HG03520 (cell line): ENCODE measurements around the gene MYL7.

Source experiments
- ATAC-seq: cut with Tn5 transposase; IDR thresholded peaks from one replicate; pipeline ENCODE4 v1.9.1; 2021; ENCODE audit warnings: mild to moderate bottlenecking, moderate library complexity; ENCODE audit not compliant: unreplicated experiment

Gene MYL7

DNA sequence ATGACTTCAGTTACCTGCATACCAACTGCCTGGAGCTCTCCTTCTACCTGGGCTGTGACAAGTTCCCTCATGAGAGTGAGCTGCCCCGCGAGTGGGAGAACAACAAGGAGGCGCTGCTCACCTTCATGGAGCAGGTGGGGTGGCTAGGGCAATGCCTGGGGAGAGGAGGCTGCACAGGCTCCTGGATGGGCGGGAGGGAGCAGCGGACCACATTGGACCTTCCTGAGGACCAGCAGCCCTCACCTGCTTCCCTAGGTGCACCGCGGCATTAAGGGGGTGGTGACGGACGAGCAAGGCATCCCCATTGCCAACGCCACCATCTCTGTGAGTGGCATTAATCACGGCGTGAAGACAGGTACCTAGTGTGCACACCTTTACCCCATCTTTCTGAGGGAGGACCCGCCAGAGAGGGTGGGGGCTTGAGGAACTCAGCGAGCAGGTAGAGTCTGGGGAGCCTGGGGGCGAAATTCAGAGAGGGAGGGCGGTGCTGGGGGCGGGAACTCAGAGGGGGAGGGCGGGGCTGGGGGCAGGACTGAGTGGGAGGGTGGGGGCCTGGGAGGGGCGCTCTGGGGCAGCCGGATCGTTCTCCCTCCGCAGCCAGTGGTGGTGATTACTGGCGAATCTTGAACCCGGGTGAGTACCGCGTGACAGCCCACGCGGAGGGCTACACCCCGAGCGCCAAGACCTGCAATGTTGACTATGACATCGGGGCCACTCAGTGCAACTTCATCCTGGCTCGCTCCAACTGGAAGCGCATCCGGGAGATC is 28.0 kb downstream of the MYL7 start:
- no peak for ATAC-seq

DNA sequence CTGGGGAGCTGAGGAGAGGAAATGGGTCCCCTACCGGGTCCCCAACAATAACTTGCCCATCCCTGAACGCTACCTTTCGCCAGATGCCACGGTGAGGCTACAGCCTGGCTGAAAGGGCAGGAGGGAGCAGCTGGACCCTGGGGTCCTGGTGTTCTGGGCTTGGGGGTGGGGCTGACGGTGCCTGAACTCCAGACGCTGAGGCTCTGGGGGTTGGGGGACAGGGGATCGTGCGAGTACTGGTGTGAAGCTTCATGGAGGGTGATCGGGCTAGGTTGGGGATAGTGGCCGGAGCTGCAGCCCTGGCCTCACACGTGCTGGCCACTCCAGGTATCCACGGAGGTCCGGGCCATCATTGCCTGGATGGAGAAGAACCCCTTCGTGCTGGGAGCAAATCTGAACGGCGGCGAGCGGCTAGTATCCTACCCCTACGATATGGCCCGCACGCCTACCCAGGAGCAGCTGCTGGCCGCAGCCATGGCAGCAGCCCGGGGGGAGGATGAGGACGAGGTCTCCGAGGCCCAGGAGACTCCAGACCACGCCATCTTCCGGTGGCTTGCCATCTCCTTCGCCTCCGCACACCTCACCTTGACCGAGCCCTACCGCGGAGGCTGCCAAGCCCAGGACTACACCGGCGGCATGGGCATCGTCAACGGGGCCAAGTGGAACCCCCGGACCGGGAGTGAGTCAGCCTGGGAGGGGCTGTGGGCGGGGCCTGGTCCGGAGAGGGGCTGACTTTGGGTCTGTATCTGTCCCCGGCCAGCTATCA is 28.7 kb downstream of the MYL7 start:
- ATAC-seq = no peak

DNA sequence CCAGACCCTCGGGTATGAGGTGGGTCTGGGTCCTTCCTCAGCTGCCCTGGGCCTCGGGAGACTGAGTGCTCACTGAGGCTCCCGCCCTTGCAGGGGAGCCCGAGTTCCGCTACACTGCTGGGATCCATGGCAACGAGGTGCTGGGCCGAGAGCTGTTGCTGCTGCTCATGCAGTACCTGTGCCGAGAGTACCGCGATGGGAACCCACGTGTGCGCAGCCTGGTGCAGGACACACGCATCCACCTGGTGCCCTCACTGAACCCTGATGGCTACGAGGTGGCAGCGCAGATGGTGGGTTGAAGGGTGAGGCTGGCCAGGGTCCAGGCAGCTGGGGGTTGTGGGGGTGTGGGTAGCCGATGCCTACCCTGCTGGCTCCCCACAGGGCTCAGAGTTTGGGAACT is 29.4 kb downstream of the MYL7 start:
- no peak for ATAC-seq

DNA sequence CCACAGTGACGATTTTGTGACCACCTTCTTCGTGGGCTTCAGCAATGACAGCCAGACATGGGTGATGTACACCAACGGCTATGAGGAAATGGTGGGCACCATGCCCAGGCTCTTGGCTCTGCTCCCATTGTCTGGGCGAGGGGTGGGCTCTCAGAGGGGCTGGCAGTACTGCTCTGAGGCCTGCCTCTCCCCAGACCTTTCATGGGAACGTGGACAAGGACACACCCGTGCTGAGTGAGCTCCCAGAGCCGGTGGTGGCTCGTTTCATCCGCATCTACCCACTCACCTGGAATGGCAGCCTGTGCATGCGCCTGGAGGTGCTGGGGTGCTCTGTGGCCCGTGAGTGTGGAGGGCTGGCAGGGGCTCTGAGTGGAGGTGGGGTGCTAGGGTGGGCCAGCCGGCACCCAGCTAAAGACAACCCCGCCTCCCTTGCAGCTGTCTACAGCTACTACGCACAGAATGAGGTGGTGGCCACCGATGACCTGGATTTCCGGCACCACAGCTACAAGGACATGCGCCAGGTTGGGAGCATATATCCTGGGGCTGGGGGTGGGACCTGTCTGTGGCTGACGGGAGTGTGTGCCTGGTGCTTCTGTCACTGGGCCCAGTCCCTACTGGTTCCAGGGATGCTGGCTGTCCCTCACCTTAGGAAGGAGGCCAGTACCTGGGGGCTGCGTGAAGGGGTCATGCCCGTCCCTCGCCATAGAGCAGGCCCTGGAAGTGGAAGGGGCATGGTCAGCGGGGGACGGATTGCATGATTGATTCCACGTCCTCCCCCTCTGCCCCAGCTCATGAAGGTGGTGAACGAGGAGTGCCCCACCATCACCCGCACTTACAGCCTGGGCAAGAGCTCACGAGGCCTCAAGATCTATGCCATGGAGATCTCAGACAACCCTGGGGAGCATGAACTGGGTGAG is 30.2 kb downstream of the MYL7 start:
- no peak for ATAC-seq

DNA sequence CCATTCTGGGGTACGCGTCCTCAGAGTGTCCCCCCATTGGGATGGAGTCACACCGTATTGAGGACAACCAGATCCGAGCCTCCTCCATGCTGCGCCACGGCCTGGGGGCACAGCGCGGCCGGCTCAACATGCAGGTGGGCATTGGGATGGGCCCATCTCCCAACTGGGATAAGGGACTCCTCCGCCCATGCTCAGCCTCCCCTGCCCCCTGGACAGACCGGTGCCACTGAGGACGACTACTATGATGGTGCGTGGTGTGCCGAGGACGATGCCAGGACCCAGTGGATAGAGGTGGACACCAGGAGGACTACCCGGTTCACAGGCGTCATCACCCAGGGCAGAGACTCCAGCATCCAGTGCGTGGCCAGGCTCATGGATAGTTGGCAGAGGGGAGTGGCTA is 31.1 kb downstream of the MYL7 start:
- no peak for ATAC-seq

DNA sequence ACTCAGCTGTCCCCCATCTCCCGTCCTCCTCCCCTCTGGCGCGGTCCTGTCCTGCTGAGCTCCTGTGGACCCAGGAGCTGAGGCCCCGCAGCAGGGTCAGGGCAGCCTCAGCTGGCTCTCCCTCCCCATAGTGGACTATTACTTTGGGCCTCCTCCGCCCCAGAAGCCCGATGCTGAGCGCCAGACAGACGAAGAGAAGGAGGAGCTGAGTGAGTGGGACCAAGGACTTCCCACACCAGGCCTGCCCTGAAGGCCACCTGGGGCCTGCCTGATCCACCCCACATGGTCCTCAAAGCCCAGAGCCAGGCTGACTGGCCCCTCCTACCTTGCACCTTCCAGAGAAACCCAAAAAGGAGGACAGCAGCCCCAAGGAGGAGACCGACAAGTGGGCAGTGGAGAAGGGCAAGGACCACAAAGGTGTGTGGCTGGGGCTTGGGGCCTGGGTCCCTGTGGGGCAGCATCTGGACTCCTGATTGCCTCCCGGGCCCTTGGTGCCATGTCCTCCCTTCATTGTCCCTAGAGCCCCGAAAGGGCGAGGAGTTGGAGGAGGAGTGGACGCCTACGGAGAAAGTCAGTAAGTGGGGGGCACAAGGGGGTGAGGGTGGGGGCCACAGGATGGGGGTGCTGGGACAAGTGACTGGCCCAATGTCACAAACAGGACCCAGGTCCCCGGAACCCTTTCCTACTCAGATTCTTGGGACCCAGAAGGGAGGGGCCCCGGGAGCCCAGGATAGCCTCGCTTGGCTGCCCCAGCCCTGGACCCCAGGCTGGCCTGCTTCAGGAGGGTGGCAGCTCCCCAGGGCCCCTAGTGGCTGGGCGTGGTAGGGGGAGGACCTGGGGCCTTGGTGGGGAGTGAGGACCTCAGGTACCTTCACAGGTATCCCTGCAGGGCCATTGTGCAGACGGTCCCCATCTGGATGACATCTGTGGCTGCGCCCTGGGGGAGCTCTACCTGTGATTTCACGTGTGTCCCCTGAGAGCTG is 32.1 kb downstream of the MYL7 start:
- no peak for ATAC-seq

DNA sequence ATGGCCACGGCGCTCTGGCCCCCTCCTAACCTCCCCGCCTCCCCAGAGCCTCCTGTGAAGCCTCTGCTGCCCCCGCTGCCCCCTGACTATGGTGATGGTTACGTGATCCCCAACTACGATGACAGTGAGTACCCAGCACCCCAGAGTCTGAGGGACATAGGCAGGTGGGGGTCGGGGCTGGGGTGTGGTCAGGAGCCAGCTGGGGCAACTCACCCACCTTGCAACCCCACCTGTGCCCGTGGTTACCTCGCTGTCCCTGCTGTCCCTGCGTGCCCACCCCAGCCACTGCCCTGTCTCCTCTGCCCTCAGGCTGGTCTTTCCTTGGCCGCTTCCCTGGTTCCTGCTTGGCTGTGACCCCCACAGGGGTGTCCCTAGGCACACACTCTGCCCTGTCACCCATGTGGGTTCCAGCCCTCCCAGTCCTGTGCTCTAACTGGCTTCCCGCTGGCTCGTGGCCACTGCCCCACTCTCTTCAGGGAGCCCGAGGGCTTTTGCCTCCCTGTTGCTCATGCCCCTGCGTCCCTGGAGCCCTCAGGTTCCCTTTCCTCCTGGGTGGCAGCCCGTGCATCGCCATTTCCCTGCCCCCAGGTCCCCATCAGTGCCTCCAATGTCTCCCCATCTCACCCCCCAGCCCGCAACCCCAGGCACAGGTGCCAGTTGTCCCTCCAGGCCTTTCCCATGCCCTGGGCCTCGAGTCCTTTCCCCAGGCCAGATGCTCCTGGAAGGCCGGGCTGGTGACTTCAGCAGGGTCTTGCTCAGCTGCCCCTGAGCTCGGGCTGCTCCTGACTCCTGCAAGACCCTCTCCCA is 33.0 kb downstream of the MYL7 start:
- ATAC-seq = no peak

DNA sequence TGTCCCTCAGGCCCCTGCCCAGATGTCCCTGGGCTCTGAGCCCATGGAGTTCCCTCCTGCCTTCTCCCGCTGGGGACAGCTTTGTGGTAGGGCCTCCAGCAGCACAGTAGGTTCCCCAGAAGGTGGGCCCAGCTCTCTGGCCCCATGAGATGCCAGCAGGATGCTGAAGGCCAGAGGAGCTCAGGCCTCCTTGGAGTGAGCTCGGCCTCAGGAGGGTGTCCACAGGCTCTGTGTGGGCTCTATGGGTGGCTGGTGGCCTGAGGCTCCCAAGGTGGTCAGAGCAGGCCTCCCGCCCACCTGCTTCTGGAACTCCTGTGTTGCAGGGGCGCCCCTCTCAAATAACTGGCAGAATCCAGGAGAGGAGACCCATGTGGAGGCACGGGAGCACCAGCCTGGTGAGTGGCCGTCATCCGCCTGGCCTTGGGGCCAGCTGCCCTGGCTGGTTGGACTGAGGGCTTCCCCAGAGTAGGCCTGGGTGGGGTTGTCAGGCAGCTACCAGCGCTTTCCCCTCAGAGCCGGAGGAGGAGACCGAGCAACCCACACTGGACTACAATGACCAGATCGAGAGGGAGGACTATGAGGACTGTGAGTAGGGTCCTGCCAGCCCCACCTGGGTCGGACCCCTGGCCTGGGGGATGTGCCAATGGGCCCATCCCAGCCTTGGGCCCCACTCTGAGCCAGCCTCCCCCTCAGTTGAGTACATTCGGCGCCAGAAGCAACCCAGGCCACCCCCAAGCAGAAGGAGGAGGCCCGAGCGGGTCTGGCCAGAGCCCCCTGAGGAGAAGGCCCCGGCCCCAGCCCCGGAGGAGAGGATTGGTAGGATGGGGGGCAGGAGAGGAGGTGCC is 33.8 kb downstream of the MYL7 start:
- no peak for ATAC-seq

DNA sequence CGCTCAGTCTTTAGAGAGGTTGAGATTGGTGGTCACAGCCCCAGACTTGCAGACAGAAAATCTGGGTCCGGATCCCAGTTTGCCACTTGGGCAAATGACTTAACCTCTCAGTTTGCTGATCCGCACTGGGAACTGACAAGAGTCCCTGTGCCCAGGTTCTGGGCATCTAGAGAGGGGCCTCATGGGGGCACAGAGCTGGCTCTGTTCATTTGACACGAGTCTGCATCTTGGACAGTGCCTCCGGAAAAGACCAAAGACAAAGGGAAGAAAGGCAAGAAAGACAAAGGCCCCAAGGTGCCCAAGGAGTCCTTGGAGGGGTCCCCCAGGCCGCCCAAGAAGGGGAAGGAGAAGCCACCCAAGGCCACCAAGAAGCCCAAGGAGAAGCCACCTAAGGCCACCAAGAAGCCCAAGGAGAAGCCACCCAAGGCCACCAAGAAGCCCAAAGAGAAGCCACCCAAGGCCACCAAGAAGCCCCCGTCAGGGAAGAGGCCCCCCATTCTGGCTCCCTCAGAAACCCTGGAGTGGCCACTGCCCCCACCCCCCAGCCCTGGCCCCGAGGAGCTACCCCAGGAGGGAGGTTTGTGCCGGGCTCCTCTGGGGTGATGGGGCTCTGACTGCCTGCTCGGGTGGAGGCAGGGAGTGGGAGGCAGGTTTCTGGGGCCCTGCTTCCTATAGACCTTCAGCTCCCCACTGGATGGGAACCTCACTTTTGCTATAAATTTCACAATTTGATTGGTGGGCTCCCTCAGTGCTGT is 34.6 kb downstream of the MYL7 start:
- ATAC-seq = no peak

DNA sequence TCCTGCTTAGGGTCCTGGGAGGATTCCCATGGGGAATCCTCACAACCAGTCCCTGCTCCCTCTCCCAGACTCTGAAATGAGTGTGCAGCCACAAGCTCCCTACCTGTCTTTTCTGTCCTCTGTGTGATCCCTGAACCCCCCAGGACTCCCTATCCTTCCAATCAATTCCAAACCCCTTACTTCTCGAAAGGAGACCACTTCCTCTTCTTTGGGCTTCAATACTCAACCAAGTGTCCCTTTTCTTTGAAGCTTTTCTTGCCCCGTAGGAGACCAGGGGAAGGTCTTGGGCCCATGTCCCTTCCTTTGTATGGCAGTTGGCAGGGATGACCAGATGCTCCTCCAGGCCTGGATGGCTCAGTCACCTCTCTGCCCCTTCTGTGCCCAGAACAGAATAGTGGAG is 35.3 kb downstream of the MYL7 start:
- no peak for ATAC-seq

DNA sequence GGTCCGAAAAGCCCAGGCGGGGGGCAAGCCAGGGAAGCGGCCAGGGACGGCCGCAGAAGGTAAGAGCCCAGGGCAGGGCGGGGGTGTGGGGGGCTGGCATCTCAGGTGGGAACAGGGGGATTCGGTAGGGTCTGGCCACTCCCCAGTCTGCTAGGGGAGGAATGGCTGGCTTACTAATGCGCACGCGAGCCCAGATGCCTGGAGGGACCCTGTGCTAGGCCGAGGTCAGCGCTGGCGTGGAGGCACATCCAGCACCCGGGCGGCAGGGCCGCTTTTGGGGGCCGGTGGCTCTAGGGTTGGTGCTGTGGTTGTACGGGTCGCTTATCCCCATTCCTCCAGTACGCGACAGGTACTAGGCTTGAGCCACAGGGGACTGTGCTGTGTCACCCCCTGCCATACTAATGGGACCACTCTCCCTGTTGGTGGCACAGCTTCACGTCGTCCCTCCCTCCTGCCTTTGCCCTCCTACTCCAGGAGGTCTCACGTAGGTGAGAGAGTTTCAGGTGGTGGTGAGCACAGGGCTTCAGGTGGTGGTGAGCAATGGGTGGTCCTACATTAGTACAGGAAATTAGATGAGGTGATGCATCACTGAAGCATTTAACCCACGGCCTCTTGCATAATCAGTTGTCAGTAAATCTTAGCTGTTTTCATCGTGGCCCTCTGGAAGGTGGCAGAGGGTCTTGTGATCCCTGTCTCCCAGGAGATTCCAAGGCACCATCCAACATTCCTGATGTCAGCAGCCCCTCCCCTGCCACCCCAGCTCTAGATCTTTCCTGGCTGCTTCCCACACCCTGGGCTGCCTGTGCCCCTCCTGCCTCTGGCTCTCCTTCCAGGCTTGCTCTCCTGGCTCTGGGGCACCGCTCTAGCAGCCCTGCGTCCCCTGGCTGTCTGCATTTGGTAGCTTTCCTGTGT is 36.0 kb downstream of the MYL7 start:
- ATAC-seq = no peak

DNA sequence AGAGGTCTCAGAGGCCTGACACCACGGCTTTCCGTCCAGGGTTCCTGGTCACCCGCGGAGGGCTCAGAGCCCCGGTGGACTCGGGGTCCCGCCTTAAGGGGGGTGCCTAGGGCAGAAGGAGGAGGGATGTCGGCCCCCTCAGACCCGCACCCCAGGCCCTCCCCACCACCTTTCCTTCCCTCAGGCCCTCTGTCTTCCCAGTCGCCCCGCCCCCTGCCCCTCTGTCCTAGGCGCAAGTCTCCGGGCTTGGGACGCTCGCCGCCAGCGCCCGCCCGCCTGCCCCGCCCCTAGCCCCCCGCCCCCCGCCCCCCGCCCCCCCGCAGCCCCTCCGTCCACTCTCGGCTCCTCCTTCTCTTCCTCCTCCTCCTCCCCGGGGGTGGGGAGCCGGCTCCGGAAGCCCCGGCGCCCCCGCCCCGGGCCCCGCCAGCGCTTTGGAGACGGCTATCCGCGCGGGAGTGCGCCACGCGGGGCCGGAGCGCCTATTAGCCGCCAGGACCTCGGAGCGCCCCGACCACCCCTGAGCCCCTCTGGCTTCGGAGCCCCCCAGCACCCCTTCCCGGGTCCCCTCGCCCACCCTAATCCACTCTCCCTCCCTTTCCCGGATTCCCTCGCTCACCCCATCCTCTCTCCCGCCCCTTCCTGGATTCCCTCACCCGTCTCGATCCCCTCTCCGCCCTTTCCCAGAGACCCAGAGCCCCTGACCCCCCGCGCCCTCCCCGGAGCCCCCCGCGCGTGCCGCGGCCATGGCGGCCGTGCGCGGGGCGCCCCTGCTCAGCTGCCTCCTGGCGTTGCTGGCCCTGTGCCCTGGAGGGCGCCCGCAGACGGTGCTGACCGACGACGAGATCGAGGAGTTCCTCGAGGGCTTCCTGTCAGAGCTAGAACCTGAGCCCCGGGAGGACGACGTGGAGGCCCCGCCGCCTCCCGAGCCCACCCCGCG is 36.9 kb downstream of the MYL7 start, which contains the start of gene AEBP1:
Gene AEBP1, plus strand, starts transcription at position 423 of the 937 bp plus-strand sequence. Its CDS starts 321 bp downstream, at position 744.
- ATAC-seq = no peak

DNA sequence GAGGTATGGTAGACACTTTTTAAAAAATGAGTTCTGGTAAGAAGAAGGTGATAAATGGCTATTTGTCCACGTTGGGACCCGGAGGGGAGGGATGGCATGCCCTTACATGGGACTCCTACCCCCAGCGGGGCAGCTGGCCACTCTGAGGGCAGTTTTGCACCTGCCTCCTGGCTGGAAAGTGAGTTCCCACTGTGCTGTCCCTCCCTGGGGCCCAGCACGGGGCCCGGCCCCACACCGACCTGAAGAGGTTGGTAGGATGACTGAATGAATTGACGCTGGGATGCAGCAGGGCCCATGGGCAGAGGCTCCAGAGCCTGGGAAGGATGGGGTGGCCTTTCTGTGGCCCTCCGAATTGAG is 37.6 kb downstream of the MYL7 start:
- ATAC-seq = no peak

DNA sequence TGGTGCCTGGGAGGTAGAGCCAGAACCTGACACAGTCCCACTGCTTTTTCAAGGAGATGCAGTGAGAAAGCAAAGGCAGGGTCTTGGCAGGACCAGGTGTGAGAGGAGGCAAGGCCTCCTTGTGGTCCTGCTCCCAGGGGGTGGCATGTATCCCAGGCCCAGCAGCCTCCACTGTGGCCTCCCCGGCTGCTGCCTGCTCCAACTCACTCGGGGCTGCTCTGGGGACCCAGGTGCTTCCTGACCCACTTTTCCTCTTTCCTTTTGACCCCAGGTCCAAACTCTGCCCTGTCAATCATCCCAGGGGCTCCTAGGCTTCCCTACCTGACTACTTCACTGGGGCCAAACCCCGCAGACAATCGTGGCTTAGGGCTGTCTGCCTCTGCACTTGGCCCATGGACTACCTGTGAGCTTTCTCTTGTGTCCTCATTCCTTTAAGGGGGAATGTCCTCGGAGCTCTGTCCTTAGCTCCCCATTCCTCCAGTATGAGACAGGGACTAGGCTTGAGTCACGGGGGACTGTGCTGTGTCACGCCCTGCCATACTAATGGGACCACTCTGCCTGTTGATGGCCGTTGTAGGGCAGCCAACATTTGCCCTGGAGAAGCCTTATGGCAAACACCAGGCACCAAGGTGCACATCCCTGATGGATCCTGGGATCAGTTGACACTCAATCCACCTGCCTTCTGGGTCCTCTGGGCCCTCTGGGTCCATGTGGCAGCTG is 38.1 kb downstream of the MYL7 start:
- no peak for ATAC-seq
